GM10266 (cell line): ENCODE measurements around the gene SYN1.
A peak's percentile ranks its signal among the peaks of the same experiment; 100 is the strongest.
"Not testable (repeated sequence)": the region's sequence is repeated elsewhere in the genome, so short reads cannot be mapped to it uniquely, and the experiment has no call there.

Source experiments
- DNase-seq: peaks from one replicate; pipeline ENCODE4 v3.0.0; 2012; ENCODE audit errors: extremely low spot score
- TF ChIP-seq, protein P1 (sequence below): IDR thresholded peaks from 2 replicates; pipeline ENCODE4 v1.5.1; 2012; ENCODE audit warnings: mild to moderate bottlenecking, low read depth; ENCODE audit not compliant: control insufficient read depth, insufficient read depth; ENCODE audit errors: missing control alignments

The SYN1 gene

GRCh38 chrX:47619486-47620302 lies at the start of gene SYN1:
Gene SYN1 (minus strand): TSS chrX:47619857. CDS start chrX:47619728, 129 bp downstream.
- TF ChIP-seq, protein P1, sequence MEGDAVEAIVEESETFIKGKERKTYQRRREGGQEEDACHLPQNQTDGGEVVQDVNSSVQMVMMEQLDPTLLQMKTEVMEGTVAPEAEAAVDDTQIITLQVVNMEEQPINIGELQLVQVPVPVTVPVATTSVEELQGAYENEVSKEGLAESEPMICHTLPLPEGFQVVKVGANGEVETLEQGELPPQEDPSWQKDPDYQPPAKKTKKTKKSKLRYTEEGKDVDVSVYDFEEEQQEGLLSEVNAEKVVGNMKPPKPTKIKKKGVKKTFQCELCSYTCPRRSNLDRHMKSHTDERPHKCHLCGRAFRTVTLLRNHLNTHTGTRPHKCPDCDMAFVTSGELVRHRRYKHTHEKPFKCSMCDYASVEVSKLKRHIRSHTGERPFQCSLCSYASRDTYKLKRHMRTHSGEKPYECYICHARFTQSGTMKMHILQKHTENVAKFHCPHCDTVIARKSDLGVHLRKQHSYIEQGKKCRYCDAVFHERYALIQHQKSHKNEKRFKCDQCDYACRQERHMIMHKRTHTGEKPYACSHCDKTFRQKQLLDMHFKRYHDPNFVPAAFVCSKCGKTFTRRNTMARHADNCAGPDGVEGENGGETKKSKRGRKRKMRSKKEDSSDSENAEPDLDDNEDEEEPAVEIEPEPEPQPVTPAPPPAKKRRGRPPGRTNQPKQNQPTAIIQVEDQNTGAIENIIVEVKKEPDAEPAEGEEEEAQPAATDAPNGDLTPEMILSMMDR, result peak; percentile 27
- peak; percentile 89 for DNase-seq

- not testable (repeated sequence) for DNase-seq
Observed at GRCh38 chrX:47665797-47666196, 46.1 kb upstream of the SYN1 start.

DNA sequence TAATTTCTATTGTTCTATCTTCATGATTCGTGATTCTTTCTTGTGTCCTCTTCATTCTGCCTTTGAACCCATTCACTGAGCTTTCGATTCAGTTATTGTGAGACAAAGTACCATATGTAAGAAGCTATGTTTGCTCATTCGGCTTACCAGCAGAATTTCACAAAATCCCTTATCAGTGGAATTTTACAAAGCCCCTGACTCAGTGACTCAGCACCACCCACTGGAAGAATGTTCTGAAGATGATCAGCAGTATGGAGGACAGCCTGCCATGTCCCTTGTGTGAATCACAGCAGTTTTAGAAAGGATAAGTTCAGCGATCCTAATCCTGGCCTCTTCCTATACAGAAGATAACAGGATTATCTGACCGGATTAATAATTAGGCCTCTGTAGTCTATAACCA lies 45.1 kb upstream of the SYN1 start:
- TF ChIP-seq, protein P1, result no peak
- no peak for DNase-seq

GRCh38 chrX:47662144-47662657 lies 42.5 kb upstream of the SYN1 start:
- TF ChIP-seq, protein P1, result no peak
- DNase-seq, result no peak

- TF ChIP-seq, protein P1, result no peak
- DNase-seq, result no peak
Observed at GRCh38 chrX:47661539-47661938, 41.9 kb upstream of the SYN1 start.

DNA sequence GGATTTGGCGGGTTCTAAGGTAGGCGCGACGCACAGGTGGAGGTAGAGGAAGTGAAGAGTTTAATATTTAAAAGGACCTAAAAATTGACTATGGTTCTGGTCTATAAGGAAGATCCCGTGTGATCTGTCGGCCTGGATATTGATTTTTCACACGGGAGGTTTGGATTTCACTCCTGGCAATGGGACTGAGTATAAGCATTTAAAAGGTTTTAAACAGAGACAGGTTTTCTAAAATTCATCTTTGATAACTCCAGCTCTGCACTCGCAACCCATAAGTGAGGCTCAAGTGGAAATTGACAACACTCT lies 39.7 kb upstream of the SYN1 start:
- TF ChIP-seq, protein P1, result no peak
- DNase-seq, result no peak

- TF ChIP-seq, protein P1, result no peak
- DNase-seq, result peak; percentile 80
Observed at GRCh38 chrX:47658684-47659420, 39.2 kb upstream of the SYN1 start, which contains the start of gene UXT. Gene UXT (minus strand): TSS chrX:47659180. CDS start chrX:47658927, 253 bp downstream.
